Choroid plexus epithelial cell (primary cell): ENCODE measurements around the gene PXDC1.
A peak's percentile ranks its signal among the peaks of the same experiment; 100 is the strongest.
"Not testable (repeated sequence)": the region's sequence is repeated elsewhere in the genome, so short reads cannot be mapped to it uniquely, and the experiment has no call there.

ENCODE experiments used
- DNase-seq: peaks from one replicate; pipeline ENCODE4 v3.0.0-alpha.2; 2010; ENCODE audit warnings: low read depth
- H3K4me3 ChIP-seq: 2 replicates; pipeline ENCODE4 v1.5.1; 2011; ENCODE audit warnings: low read depth, mild to moderate bottlenecking, control low read depth, low read length, moderate library complexity
- TF ChIP-seq, protein P1 (sequence below): conservative IDR thresholded peaks from 2 replicates; pipeline ENCODE4 v1.5.1; 2011; ENCODE audit warnings: low read depth, mild to moderate bottlenecking, control low read depth, inconsistent platforms, low read length, moderate library complexity

PXDC1 gene

GRCh38 chr6:3775386-3775785 is 23.9 kb upstream of the PXDC1 start:
- H3K4me3 ChIP-seq = no peak overlapping the region
- TF ChIP-seq, protein P1, sequence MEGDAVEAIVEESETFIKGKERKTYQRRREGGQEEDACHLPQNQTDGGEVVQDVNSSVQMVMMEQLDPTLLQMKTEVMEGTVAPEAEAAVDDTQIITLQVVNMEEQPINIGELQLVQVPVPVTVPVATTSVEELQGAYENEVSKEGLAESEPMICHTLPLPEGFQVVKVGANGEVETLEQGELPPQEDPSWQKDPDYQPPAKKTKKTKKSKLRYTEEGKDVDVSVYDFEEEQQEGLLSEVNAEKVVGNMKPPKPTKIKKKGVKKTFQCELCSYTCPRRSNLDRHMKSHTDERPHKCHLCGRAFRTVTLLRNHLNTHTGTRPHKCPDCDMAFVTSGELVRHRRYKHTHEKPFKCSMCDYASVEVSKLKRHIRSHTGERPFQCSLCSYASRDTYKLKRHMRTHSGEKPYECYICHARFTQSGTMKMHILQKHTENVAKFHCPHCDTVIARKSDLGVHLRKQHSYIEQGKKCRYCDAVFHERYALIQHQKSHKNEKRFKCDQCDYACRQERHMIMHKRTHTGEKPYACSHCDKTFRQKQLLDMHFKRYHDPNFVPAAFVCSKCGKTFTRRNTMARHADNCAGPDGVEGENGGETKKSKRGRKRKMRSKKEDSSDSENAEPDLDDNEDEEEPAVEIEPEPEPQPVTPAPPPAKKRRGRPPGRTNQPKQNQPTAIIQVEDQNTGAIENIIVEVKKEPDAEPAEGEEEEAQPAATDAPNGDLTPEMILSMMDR = no peak
- no peak for DNase-seq

DNA sequence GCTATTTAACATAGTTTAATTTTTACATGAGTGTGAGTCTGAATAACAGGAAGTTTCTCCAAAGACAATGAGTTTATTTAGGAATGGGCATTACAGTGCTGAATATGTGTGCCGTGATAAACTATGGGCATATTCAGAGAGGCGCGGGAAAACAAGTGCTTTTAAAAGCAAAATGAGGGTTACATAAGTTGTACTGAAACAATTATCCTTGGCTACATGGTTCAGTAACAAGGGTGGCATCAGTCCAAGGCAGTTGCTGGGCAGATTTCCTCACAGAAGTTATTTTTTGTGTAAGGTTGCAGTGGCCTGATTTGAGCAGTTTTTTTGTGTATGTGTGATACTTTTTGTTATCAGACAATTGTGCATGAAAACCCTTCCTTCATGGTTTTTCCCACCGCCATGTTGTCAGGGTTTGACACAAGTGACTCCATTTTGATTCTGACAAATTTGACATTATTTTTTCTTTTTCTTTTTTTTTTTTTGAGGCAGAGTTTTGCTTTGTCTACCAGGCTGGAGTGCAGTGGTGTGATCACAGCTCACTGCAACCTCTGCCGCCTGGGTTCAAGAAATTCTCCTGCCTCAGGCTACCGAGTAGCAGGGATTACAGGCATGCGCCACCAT is 22.3 kb upstream of the PXDC1 start:
- peak; percentile 70 for DNase-seq
- H3K4me3 ChIP-seq = no peak overlapping the region
- TF ChIP-seq, protein P1 = no peak

DNA sequence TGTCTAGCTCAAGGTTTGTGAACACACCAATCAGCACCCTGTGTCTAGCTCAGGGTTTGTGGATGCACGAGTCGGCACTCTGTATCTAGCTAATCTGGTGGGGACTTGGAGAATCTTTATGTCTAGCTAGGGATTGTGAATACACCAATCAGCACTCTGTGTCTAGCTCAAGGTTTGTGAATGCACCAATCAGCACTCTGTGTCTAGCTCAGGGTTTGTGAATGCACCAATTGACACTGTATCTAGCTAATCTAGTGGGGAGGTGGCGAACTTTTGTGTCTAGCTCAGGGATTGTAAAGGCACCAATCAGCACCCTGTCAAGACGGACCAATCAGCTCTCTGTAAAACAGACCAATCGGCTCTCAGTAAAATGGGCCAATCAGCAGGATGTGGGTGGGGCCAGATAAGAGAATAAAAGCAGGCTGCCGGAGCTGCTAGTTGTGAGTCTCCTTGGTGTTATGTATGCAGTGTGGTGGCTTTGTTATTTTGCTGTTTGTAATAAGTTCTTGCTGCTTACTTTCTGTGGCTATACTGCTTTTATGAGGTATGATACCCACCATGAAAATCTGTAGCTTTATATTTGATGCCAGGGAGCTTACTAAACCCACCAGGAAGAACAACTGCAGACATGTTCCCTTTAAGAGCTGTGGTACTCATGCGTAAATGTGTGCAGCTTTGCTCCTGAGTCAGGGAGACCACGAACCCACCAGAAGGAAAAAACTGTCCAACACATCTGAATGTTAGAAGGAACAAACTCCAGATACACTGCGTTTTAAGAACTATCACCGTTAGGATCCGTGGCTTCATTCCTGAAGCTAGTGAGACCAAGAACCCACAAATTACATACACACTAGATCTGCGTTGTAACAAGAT is 20.9 kb upstream of the PXDC1 start:
- H3K4me3 ChIP-seq, DNase-seq: not testable (repeated sequence)

GRCh38 chr6:3771407-3772011 is 20.0 kb upstream of the PXDC1 start:
- no peak overlapping the region for H3K4me3 ChIP-seq
- TF ChIP-seq, protein P1 = no peak
- no peak for DNase-seq

DNA sequence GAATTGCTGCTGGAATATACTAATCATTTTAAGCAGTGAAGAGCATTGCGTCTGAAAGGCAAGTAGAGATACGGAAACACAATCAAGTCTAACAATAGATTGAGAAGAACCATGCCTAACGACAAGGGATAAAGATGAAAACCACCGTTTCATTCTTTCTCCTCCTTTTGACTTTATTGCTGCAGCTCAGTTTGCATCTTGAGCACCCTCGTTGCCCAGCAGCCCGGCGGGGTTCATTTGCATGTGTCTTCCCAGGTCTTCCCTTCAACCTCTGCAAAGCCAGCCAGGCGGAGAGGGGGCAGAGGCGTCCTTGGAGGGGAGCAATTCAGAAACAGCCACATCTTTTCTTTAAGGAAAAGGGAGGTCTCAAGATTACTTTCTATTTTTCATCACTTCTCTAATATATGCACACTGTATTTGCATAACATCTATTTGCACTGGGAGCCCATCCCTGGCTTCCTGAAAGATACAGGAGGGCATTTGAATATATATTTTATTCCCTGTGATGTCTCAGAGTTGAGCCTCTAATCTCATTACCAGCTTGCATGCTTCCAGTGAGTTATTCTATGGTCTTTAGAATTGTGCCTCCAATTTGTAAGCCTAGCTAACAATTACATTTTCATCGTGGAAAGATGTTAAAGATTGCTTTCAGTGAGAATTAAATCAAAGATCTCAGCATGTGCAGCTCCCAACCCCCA is 18.7 kb upstream of the PXDC1 start:
- H3K4me3 ChIP-seq = no peak overlapping the region
- TF ChIP-seq, protein P1 = no peak
- DNase-seq = no peak

GRCh38 chr6:3769610-3770009 is 18.1 kb upstream of the PXDC1 start:
- H3K4me3 ChIP-seq = no peak overlapping the region
- TF ChIP-seq, protein P1 = no peak
- peak; percentile 72 for DNase-seq

DNA sequence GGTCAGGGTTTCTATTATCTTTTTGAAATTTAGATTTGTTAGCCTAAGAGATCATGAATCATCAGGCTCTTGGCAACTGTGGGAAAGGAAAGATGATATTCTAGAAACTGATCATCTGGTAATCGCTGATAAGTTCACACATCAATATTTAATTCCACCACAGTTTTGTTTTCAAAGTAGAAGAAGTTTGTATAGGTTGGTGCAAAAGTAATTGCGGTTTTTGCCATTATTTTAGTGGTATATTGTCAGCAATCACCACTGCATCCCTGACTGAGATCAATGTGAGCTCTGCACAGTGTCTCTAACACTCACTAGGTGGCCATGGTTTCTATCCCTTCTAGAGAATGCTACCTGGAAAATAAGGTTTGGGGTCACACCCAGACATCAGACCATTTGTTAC is 17.0 kb upstream of the PXDC1 start:
- TF ChIP-seq, protein P1 = no peak
- peak; percentile 27 for DNase-seq
- no peak overlapping the region for H3K4me3 ChIP-seq

DNA sequence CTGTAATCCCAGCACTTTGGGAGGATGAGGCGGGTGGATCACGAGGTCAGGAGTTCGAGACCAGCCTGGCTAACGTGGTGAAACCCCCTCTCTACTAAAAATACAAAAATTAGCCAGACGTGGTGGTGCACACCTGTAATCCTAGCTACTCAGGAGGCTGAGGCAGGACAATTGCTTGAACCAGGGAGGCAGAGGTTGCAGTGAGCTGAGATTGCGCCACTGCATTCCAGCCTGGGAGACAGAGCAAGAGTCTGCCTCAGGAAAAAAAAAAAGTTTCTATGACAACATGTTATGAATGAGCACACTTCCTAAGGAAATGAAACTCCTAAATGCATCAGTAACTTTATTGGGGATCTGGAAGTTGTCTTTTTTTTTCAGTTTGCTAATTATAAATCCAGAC is 16.0 kb upstream of the PXDC1 start:
- H3K4me3 ChIP-seq = not testable (repeated sequence)
- DNase-seq = peak; percentile 65
